Adrenal gland (tissue), 5 donors: ENCODE data around the gene ESPNL.

Experiments used
- CTCF ChIP-seq, 6 experiments: fragments of 450-650 bp in 4 of 6; fragments of 200-600 bp in 2 of 6; sonication (generic) in 1 of 6; IDR thresholded peaks; 1 replicate in 5 of 6; 2 replicates in 1 of 6; pipeline versions ENCODE4 v1.5.1 to v1.8.0; 2016 to 2021; ENCODE audit warnings: antibody characterized with exemption in 6 of 6, mild to moderate bottlenecking in 2 of 6, moderate library complexity in 1 of 6
- POLR2A ChIP-seq, 2 donors: fragments of 450-650 bp; IDR thresholded peaks; one replicate each; pipeline ENCODE4 v1.6.1; 2017; ENCODE audit warnings: antibody characterized with exemption in 2 of 2, mild to moderate bottlenecking in 2 of 2, moderate library complexity in 1 of 2
- donor health status: DM: no; HTN: no; CAD: no.

- TF ChIP-seq CTCF (IDR thresholded peaks at IDR 0.05) (no peak), POLR2A (IDR thresholded peaks at IDR 0.05) (no peak)
Measured at GRCh38 chr2:238137885-238138284, 37.7 kb downstream of the ESPNL start.
